Measurements from ENCODE around the gene EPHA3.

Gene EPHA3

GRCh38 chr3:89159605-89160004 lies 52.2 kb downstream of the EPHA3 start:
- Histone ChIP-seq H3K27ac (replicated peaks) (no peak overlapping the region), H3K4me3 (replicated peaks; ENCODE audit: insufficient read depth, low read length) (no peak overlapping the region)
- TF ChIP-seq, protein P1, sequence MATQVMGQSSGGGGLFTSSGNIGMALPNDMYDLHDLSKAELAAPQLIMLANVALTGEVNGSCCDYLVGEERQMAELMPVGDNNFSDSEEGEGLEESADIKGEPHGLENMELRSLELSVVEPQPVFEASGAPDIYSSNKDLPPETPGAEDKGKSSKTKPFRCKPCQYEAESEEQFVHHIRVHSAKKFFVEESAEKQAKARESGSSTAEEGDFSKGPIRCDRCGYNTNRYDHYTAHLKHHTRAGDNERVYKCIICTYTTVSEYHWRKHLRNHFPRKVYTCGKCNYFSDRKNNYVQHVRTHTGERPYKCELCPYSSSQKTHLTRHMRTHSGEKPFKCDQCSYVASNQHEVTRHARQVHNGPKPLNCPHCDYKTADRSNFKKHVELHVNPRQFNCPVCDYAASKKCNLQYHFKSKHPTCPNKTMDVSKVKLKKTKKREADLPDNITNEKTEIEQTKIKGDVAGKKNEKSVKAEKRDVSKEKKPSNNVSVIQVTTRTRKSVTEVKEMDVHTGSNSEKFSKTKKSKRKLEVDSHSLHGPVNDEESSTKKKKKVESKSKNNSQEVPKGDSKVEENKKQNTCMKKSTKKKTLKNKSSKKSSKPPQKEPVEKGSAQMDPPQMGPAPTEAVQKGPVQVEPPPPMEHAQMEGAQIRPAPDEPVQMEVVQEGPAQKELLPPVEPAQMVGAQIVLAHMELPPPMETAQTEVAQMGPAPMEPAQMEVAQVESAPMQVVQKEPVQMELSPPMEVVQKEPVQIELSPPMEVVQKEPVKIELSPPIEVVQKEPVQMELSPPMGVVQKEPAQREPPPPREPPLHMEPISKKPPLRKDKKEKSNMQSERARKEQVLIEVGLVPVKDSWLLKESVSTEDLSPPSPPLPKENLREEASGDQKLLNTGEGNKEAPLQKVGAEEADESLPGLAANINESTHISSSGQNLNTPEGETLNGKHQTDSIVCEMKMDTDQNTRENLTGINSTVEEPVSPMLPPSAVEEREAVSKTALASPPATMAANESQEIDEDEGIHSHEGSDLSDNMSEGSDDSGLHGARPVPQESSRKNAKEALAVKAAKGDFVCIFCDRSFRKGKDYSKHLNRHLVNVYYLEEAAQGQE (IDR thresholded peaks at IDR 0.05; ENCODE audit: insufficient replicate concordance, low read depth): no peak
- TF ChIP-seq, protein P2, sequence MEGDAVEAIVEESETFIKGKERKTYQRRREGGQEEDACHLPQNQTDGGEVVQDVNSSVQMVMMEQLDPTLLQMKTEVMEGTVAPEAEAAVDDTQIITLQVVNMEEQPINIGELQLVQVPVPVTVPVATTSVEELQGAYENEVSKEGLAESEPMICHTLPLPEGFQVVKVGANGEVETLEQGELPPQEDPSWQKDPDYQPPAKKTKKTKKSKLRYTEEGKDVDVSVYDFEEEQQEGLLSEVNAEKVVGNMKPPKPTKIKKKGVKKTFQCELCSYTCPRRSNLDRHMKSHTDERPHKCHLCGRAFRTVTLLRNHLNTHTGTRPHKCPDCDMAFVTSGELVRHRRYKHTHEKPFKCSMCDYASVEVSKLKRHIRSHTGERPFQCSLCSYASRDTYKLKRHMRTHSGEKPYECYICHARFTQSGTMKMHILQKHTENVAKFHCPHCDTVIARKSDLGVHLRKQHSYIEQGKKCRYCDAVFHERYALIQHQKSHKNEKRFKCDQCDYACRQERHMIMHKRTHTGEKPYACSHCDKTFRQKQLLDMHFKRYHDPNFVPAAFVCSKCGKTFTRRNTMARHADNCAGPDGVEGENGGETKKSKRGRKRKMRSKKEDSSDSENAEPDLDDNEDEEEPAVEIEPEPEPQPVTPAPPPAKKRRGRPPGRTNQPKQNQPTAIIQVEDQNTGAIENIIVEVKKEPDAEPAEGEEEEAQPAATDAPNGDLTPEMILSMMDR (IDR thresholded peaks at IDR 0.05; ENCODE audit: insufficient read depth, low read length): no peak
- TF ChIP-seq SPI1 (IDR thresholded peaks at IDR 0.05; ENCODE audit: borderline replicate concordance, low read depth) (no peak), POLR2AphosphoS5 (IDR thresholded peaks at IDR 0.05; ENCODE audit: low read depth) (no peak), GABPA (IDR thresholded peaks at IDR 0.05; ENCODE audit: low read depth) (no peak)

GRCh38 chr3:89164774-89165173 lies 57.4 kb downstream of the EPHA3 start:
- TF ChIP-seq SPI1 (IDR thresholded peaks at IDR 0.05; ENCODE audit: borderline replicate concordance, low read depth): no peak
- TF ChIP-seq, protein P1 (IDR thresholded peaks at IDR 0.05; ENCODE audit: insufficient replicate concordance, low read depth): no peak
- no peak for TF ChIP-seq GABPA (IDR thresholded peaks at IDR 0.05; ENCODE audit: low read depth)
- TF ChIP-seq, protein P2 (IDR thresholded peaks at IDR 0.05; ENCODE audit: insufficient read depth, low read length): no peak
- no peak for TF ChIP-seq POLR2AphosphoS5 (IDR thresholded peaks at IDR 0.05; ENCODE audit: low read depth)

More at GRCh38 chr3:89159605-89160004, 52.2 kb downstream of the EPHA3 start:
- no peak for DNase-seq (ENCODE audit: low read depth in 1 of 2, low spot score in 1 of 2)
- H3K27me3 ChIP-seq (ENCODE audit: insufficient read depth, poor library complexity, severe bottlenecking): no peaks in the 10 kb centered on the region

GRCh38 chr3:89165636-89166263 lies 58.3 kb downstream of the EPHA3 start:
- TF ChIP-seq, protein P1 (IDR thresholded peaks at IDR 0.05; ENCODE audit: insufficient replicate concordance, low read depth): no peak
- TF ChIP-seq SPI1 (IDR thresholded peaks at IDR 0.05; ENCODE audit: borderline replicate concordance, low read depth): no peak
- TF ChIP-seq POLR2AphosphoS5 (IDR thresholded peaks at IDR 0.05; ENCODE audit: low read depth): no peak
- no peak for TF ChIP-seq GABPA (IDR thresholded peaks at IDR 0.05; ENCODE audit: low read depth)
- TF ChIP-seq, protein P2 (IDR thresholded peaks at IDR 0.05; ENCODE audit: insufficient read depth, low read length): no peak
- Histone ChIP-seq H3K4me3 (replicated peaks; ENCODE audit: insufficient read depth, low read length) (no peak overlapping the region), H3K27ac (replicated peaks) (no peak overlapping the region), H3K27me3 (ENCODE audit: insufficient read depth, poor library complexity, severe bottlenecking) (no peaks in the 10 kb centered on the region)
- DNase-seq (ENCODE audit: low read depth in 1 of 2, low spot score in 1 of 2): no peak

More at GRCh38 chr3:89164774-89165173, 57.4 kb downstream of the EPHA3 start:
- H3K27me3 ChIP-seq (ENCODE audit: insufficient read depth, poor library complexity, severe bottlenecking): no peaks in the 10 kb centered on the region
- H3K4me3 ChIP-seq (replicated peaks; ENCODE audit: insufficient read depth, low read length): no peak overlapping the region
- H3K27ac ChIP-seq (replicated peaks): no peak overlapping the region
- DNase-seq (ENCODE audit: low read depth in 1 of 2, low spot score in 1 of 2): no peak

Measured in HL-60 (cell line).